Nucleus accumbens (tissue), 56 donors: ENCODE data around the gene DIPK1C.
A peak's percentile ranks its signal among the peaks of the same experiment; 100 is the strongest.

Experiments used
- DNase-seq, 56 donors: peaks; one replicate each; lab custom pipeline; 2025; lab: John Stamatoyannopoulos, UW

The DIPK1C gene

DNA sequence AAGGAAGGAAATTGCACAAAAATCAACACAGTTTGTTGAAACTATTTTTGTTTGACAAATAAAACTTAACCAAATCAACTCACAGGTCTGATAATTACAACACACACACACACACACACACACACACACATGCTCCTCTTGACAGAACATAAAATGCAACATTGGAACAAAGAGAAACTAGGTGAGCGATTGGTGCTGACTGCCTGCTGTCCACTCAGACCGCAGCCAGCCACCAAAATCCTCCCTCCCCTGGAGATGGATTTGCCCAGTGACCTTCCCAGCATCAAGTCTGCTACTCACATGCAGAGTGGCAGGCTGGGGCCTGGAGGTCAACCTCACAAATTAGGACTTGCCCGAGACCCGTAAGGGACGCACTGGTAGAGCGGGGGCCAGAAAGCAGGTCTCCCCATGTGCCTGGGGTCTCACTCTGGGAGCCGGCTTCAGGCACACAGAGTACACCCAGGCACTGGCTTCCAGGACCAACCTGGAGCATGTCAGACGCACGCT lies 61.4 kb downstream of the DIPK1C start:
- no peak for DNase-seq

DNA sequence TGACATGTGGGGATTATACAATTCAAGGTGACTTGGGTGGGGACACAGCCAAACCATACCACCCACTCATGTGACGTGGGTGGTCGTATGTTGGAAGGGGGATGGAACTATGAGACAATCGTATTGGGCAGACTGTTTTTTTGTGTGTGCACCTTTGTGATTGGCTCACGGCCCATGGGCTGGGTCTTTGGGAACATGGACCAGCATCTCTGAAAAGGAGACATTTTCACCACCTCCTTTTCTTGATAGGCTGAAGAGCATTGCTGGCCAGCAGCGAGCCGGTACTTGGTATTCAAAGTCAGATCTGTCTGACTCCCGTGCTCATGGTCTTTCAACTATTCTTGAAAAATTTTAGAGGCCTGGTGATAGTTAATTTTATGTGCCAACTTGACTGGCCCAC lies 62.1 kb downstream of the DIPK1C start:
- no peak for DNase-seq

DNA sequence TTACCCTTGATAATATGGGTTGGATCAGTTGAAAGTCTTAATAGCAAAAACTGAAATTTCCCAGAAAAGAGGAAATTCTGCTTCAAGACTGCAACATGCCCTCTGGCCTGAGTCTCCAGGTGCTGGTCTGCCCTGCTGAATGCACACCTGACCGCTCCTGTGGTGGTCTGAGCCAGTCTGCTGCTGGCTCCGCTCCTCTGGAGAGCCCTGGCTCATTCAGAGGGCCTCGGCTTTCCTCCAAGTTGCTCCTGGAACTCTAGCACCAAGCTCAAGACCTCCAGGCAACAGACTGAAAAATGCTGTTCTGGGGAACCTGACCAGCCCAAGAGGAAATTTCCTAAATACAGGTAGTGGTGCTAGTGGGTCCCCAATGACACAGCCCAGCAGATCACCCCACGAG lies 64.8 kb downstream of the DIPK1C start:
- peak in 4 of 56 donors; percentile 4 to 14 (median 5) for DNase-seq

DNA sequence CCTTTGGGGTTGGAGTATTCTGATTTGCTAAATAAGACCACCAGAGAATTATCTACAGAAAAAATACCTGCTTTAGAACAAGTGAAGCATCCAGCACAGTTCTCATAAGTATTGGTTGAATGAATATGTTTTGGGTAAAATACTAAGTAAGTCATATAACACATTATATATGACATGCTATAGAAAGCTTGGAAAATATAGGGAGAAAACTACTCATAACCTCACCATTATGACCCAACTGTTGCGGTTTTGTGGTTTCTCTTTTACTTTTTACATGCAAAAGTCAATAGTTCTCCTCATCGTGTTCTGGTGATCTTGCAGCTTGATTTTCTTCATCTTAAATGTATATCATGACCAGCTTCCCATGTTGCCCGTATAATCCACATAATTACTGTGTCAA lies 66.2 kb downstream of the DIPK1C start:
- DNase-seq = no peak

DNA sequence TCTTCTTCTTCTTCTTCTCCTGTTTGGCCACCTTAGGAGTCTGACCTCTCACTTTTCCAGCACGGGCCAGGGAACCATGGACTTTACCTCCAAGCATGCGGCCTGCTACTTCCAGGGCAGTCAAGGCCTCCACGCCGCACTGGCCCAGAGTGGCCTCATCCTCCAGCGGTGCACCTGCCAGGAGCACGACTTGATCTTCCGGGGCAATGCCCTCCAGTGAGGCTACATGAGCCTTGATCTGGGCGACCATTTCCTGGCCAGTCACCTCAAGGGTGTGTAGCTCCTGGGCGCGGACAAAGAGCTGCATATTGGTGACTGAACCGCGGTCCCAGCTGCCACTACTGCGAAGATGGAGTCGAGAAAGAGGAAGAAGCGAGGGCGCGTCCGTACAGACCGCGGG lies 67.1 kb downstream of the DIPK1C start:
- DNase-seq = no peak

- DNase-seq = no peak
Measured at GRCh38 chr18:74389171-74389927, 67.8 kb downstream of the DIPK1C start.

DNA sequence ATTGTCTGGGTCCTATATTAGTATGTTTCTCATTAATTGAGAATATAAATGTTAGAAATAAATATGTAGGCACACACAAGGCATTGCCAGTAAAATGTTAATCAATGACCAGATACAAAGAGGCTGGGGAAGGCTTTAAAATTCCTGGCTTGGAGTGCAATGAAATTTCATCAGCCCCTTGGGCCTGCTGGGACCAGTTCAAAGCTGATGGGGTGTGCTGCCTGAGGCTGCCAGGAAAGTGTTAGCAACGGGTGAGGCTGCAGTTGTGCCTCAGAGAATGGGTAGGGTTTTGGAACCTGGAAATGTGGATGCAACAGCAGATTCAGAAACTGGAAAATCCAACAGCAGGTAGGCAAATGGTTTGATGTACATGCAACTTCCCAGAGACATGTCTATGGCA lies 68.9 kb downstream of the DIPK1C start:
- no peak for DNase-seq

DNA sequence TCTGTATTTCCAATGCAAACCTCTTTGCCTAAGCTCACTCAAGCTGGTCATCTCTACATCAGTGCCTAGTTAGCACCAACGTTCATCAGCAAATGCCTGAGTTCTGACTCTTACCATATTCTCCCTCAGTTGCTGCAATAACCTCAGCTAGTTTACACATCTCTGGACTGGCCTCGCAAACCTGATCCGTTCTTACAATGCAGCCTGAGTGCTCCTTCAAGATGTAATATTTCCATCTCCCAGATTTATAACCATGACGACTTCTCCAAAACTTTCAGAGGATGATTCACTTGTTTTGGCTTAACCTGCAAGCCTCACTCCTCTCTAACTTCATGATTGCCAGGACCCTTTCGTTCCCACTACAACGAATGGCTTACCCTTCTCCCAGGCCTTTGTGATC lies 69.7 kb downstream of the DIPK1C start:
- no peak for DNase-seq
